Stimulated activated CD8-positive, alpha-beta memory T cell treated with anti-CD3 and anti-CD28 coated beads, Interleukin-15, amount 100 ng/mL, for 1 hour (primary cell): ENCODE data around the gene CNN3.

ENCODE experiments used
- DNase-seq: peaks from one replicate; pipeline ENCODE4 v3.0.0-alpha.2; 2020; ENCODE audit warnings: low read depth

CNN3 gene

GRCh38 chr1:94926915-94927404 lies at the start of gene CNN3:
CNN3 (minus strand) TSS chr1:94927110; CDS start chr1:94926894, 216 bp downstream.
- peak; percentile 28 for DNase-seq

GRCh38 chr1:94974824-94975223 lies 47.9 kb upstream of the CNN3 start:
- no peak for DNase-seq

- no peak for DNase-seq
Observed at GRCh38 chr1:94974241-94974640, 47.3 kb upstream of the CNN3 start.

- no peak for DNase-seq
Observed at GRCh38 chr1:94973309-94973922, 46.5 kb upstream of the CNN3 start.

- no peak for DNase-seq
Observed at GRCh38 chr1:94971491-94971924, 44.6 kb upstream of the CNN3 start.

GRCh38 chr1:94970783-94971182 lies 43.9 kb upstream of the CNN3 start:
- DNase-seq = no peak

- no peak for DNase-seq
Observed at GRCh38 chr1:94969137-94969536, 42.2 kb upstream of the CNN3 start.

GRCh38 chr1:94966033-94966432 lies 39.1 kb upstream of the CNN3 start:
- DNase-seq = no peak

GRCh38 chr1:94963864-94964263 lies 37.0 kb upstream of the CNN3 start:
- no peak for DNase-seq

- no peak for DNase-seq
Observed at GRCh38 chr1:94962409-94963265, 35.7 kb upstream of the CNN3 start.

GRCh38 chr1:94961988-94962387 lies 35.1 kb upstream of the CNN3 start:
- no peak for DNase-seq

- DNase-seq = no peak
Observed at GRCh38 chr1:94961582-94961981, 34.7 kb upstream of the CNN3 start.

GRCh38 chr1:94958081-94958480 lies 31.2 kb upstream of the CNN3 start:
- no peak for DNase-seq

GRCh38 chr1:94955767-94956632 lies 29.1 kb upstream of the CNN3 start:
- no peak for DNase-seq

GRCh38 chr1:94954263-94955220 lies 27.6 kb upstream of the CNN3 start:
- no peak for DNase-seq

GRCh38 chr1:94953746-94954145 lies 26.8 kb upstream of the CNN3 start:
- DNase-seq = no peak

GRCh38 chr1:94953107-94953506 lies 26.2 kb upstream of the CNN3 start:
- DNase-seq = no peak

- DNase-seq = no peak
Observed at GRCh38 chr1:94952539-94952938, 25.6 kb upstream of the CNN3 start.

- DNase-seq = no peak
Observed at GRCh38 chr1:94951509-94952208, 24.7 kb upstream of the CNN3 start.

- no peak for DNase-seq
Observed at GRCh38 chr1:94951046-94951445, 24.1 kb upstream of the CNN3 start.
